ENCODE results near the gene DENND2A.
"Not testable (repeated sequence)": the region's sequence is repeated elsewhere in the genome, so short reads cannot be mapped to it uniquely, and the experiment has no call there.

The DENND2A gene

GRCh38 chr7:140640727-140641523, at the start of gene DENND2A:
TSS of gene DENND2A (minus strand) at chr7:140640813. CDS start at chr7:140602397, 38,416 bp downstream.
- no peak for DNase-seq (ENCODE audit: low read depth, low spot score)

DNA sequence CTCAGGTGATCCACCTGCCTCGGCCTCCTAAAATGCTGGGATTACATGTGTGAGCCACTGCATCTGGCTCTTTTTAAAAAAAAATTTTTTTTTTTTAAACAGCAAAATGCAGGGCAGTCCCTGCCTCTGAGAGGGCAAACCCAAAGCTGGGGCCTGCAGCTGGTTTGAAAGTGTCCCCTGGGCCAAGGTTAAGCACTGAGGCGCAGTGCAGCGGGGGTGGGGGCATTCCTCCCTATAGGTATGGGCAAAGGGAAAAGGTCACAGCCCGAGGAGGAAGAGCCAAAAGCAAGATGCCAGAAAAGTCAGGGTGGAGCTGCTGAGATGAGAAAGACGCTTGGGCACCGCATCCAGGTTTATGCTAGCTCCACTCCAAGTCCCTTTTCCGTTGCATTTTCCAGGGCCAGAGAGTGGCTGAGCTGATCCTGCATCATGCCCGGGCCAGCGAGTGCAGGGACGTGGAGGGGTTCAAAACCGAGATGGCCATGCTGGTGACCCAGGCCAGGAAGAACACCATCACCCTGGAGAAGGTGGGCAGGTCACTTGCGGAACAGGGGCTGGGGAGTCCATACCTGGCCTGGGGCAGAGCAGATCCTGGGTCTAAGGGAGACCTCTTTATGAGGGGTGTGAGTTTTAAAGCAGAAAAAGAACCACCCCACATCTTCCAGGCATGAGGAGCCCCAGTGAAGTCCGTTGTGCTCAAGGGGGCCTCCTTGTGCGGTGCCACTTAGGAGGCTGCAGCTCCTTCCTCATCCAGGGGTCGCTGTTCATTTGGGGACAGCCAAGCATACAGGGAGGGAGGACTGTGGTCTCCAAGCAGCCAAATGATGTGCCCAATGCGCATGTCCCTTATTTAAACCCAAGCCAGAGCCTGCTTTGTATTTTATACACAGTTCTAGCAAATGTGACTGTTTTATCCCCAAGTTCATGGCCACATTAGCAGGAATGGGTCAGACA, 48.9 kb upstream of the DENND2A start:
- no peak for DNase-seq (ENCODE audit: low read depth, low spot score)

DNA sequence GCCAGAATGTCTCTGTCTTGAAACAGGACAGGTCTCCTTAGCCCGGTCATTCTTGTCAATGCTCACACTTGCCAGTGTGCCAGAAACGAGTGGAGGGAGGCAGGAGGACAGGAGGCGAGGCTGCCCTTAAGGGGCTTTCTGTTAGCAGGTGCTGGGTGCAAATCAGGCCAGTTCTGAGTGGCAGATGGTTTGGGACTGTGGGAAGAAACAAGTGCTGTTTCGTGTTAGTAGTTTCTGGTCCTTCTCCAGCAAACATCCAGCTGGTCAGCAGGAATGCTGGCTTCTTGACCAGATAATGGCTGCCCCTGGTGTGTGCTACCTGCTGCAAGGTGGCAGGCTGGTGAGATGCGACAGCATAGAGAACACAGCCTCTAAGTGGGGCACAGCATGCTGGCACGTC, 47.7 kb upstream of the DENND2A start:
- DNase-seq (ENCODE audit: low read depth, low spot score): no peak

DNA sequence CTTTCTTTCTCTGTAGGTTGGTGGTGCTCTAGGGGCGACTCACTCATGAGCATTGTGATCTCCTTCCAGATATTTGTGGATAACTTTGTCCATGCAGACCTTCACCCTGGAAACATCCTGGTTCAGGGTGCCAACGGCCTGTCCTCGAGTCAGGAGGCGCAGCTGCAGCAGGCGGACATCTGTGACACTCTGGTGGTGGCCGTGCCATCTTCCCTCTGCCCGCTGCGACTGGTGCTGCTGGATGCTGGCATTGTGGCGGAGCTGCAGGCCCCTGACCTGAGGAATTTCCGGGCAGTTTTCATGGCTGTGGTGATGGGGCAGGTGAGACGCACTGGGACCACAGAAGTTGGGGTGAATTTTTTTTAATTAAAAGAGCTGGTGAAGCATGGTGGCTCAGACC, 46.3 kb upstream of the DENND2A start:
- no peak for DNase-seq (ENCODE audit: low read depth, low spot score)

DNA sequence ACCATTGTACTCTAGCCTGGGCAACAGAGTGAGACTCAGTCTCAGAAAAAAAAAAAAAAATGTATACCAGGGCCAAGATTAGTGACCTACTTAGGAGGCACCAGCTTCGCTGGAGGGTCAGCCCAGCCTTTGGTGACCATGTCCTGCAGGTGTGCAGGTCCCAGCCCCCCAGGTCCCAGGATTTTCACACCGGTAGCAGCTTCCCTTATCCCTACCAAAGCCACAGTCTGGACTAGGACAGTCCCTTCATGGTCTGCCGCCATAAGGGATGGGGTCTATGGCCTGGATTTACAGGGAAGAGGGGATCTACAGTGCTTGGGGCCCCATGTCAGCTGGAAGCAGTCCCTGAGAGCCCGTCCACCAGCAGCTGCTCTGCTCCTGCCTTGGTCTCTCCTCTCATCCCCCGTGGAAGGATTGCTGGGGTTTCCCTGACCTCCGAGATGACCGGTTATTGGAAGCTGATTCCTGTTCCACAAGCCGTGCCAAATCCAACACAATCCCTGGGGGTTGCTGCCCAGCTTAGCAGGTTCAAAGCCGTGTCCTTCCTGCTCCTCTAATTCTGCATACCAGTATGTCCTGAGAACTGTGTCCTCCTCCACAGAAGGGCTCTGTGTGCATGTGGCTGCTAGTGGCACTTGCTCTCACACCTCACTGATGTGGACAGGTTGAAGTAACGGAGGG, 44.9 kb upstream of the DENND2A start:
- no peak for DNase-seq (ENCODE audit: low read depth, low spot score)

- DNase-seq (ENCODE audit: low read depth, low spot score): no peak
Measured at GRCh38 chr7:140684066-140684950, 43.7 kb upstream of the DENND2A start.

DNA sequence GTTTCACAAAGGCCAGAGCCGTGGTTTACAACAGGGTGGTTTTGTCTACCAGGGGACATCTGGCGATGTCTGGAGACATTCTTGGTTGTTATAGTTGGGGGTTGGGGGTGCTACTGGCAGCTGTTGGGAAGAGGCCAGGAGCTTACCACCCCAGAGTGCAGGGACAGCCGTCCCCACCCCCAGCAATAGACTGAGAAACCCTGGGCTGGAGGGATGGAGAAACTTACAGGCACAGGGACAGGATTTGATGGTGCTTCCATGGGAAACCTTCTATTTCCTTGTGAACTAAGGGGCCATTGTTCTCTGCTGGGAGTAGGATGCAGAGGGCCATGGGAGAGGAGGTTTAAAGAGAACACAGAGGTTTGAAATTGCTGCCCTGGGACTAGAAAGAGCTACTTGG, 43.0 kb upstream of the DENND2A start:
- DNase-seq (ENCODE audit: low read depth, low spot score): no peak

DNA sequence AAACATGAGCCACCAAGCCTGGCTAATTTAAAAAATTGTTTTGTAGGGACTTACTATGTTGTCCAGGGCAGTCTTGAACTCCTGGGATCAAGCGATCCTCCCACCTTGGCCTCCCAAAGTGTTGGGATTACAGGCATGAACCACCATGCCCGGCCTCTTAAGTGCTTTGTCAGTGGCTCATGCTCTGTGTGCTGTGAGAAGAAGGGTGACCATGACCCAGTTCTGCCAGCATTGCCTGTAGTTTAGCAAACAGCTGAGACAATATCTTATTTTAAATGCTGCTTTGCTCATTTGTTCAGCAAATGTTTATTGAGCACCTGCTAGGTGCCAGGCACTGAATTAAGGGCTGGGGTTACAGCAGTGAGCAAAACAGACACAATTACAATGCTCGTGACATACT, 41.2 kb upstream of the DENND2A start:
- DNase-seq (ENCODE audit: low read depth, low spot score): no peak

DNA sequence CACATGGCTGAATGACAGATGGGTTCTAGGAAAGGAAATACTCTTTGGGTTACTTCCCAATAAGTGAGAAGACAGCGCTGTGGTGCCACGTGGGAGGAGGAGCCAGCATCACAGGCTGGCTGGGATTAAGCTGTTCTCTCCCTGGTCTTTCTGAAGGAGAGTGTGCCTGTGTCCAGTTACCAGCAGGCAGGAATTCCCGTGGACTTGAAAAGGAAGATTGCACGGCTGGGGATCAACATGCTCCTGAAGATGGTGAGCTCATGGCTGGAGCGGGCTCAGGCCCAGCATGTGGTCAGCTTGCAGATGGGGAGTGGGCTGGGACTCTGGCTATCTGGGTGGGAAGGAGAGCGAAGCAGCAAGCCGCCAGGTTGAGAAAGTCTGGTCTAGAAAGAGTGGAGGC, 40.3 kb upstream of the DENND2A start:
- DNase-seq (ENCODE audit: low read depth, low spot score): no peak

DNA sequence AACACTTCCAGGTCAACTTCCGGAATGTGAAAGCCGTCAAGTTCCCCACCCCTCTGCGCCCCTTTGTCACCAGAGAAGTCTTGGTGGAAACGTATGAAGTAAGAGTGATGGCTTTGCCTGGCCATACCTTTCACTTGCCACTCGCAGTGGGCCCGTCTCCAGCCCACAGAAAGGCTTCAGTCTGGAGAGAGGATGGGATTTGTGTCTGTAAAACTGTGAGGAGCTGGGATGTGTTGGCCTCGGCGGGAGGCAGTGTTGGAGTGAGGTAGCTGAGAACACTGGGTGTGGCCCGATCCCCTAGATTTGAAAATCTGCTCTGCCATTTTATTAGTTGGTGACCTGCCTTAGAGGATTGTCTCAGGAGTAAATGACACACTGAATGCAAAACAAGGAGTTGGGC, 38.6 kb upstream of the DENND2A start:
- DNase-seq (ENCODE audit: low read depth, low spot score): no peak

- no peak for DNase-seq (ENCODE audit: low read depth, low spot score)
Measured at GRCh38 chr7:140678816-140679130, 38.2 kb upstream of the DENND2A start.

DNA sequence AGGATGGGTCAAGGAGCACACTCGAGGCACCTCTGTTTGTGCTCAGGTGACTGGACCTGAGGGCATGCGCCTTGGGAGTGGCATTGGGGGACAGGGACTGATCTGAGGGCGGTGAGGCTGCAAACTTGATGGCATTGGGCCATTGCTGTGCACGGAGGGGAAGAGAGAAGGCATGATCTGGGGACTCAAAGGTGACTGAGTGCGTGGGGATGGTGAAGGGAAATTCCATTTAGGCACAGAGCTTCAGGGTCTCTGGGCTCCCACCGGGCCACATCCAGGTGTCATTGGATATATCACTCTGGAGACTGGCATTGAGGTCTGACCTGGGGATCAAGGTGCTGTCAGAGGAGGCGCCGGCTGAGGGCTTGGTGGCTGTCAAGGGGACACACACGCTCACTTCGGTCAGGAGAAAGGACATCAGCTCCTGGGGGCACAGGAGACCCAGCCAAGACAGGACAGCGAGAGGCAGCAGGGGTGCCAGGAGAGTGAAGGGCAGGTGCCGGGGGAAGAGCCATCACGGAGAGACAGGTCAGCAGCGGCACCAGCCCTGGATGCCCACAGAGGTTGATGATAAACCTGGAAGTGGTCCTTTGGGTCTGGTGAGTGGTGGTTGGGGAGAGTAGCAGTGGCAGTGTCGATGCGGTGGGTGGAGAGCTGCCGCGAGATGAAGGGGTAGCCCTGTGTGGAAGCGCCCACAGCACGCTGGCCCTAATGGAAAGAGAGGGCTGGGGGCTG, 37.6 kb upstream of the DENND2A start:
- no peak for DNase-seq (ENCODE audit: low read depth, low spot score)

GRCh38 chr7:140677496-140677895, 36.9 kb upstream of the DENND2A start:
- no peak for DNase-seq (ENCODE audit: low read depth, low spot score)

GRCh38 chr7:140676956-140677355, 36.3 kb upstream of the DENND2A start:
- not testable (repeated sequence) for DNase-seq (ENCODE audit: low read depth, low spot score)

DNA sequence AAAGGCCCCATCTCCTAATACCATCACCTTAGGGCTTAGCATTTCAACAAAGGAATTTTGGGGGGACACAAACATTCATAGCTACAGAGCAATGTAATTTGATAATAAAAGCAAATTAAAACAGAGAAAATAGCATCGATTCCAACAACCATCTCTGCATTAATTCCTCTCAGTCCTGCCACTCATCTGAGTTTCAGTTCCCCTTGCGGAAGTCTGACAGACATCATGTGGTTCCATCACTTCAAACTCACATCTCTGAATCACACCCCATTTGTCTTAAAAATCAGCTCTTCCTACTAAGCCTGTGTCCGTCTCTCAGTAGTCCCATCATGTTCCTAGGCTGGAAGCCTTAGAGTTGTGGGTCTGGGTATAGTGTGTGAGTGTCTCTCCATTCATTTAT, 35.7 kb upstream of the DENND2A start:
- no peak for DNase-seq (ENCODE audit: low read depth, low spot score)

- no peak for DNase-seq (ENCODE audit: low read depth, low spot score)
Measured at GRCh38 chr7:140675726-140676125, 35.1 kb upstream of the DENND2A start.

GRCh38 chr7:140674899-140675701, 34.5 kb upstream of the DENND2A start:
- DNase-seq (ENCODE audit: low read depth, low spot score): no peak

- no peak for DNase-seq (ENCODE audit: low read depth, low spot score)
Measured at GRCh38 chr7:140674356-140674800, 33.8 kb upstream of the DENND2A start.

GRCh38 chr7:140673774-140674155, 33.2 kb upstream of the DENND2A start:
- no peak for DNase-seq (ENCODE audit: low read depth, low spot score)

Data from brain pericyte (primary cell).